HG02852 (cell line): ENCODE data around the gene CDKN1A.
A peak's percentile ranks its signal among the peaks of the same experiment; 100 is the strongest.

Experiments used
- ATAC-seq: cut with Tn5 transposase; IDR thresholded peaks from one replicate; pipeline ENCODE4 v1.9.1; 2021; ENCODE audit warnings: mild to moderate bottlenecking, moderate library complexity; ENCODE audit not compliant: unreplicated experiment

Gene CDKN1A

GRCh38 chr6:36677059-36677749 is 1.3 kb upstream of the CDKN1A start:
- no peak for ATAC-seq

- peak; percentile 1 for ATAC-seq
Measured at GRCh38 chr6:36677753-36678487, 594 bp upstream of the CDKN1A start.

DNA sequence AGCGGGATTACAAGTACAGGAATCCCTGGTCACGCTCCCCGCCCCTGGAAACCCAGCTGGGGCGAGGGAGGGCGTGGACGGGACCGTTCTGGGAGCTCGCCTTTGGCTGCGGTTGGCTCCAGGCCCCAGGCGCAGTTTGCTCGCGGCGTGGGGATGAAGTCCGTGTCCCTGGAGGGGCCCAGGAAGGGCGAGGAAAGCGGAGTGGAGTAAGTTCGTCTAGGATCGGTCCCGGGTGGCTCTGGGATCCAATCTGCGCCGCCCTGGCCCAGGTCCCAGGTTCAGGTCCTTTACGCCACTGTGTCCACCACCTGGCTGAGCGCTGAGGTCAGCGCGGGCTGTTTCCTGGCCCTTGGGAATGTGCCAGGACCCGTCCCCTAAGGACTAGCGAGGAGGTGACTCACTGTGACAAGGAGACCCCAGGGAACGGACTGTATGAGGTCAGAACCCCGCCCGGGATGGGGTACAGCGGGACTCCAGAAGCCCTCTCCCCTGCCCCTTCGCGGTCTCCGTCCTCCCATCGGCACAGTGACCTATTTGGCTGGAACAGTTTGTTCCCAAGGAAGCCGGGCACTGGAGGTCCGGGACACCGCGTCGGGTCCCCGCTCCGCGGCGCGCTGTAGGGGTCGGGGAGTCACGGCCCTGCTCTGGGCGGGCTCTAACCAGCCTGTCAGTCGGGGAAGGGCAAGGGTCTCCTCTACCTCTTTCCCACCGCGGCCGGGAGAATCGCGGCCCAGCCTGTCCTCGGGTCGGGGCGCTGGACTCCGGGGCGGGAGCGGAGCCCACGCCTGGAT is 724 bp downstream of the CDKN1A start:
- ATAC-seq: no peak

- no peak for ATAC-seq
Measured at GRCh38 chr6:36682328-36683144, 4.0 kb downstream of the CDKN1A start.

GRCh38 chr6:36683145-36683655 is 4.7 kb downstream of the CDKN1A start:
- no peak for ATAC-seq

DNA sequence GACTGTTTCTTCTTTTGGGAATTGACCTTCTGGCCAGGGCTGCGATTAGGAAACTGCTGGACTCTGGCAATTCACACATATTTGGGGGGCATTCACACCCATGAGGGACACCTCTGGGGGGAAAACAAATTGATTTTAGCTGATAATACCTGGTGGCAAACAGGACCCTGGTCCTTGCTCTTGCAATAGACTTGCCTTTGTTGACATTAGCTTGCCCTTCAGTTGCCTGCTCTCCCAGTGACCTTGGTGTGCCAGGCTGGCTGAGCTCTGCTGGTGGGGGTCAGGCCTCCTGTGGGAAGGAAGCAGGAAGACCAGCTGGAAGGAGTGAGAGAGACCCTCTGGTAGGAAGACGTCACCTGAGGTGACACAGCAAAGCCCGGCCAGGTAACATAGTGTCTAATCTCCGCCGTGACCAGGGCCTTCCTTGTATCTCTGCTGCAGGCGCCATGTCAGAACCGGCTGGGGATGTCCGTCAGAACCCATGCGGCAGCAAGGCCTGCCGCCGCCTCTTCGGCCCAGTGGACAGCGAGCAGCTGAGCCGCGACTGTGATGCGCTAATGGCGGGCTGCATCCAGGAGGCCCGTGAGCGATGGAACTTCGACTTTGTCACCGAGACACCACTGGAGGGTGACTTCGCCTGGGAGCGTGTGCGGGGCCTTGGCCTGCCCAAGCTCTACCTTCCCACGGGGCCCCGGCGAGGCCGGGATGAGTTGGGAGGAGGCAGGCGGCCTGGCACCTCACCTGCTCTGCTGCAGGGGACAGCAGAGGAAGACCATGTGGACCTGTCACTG is 5.3 kb downstream of the CDKN1A start:
- ATAC-seq: no peak

GRCh38 chr6:36684447-36684812 is 5.9 kb downstream of the CDKN1A start:
- ATAC-seq: no peak

DNA sequence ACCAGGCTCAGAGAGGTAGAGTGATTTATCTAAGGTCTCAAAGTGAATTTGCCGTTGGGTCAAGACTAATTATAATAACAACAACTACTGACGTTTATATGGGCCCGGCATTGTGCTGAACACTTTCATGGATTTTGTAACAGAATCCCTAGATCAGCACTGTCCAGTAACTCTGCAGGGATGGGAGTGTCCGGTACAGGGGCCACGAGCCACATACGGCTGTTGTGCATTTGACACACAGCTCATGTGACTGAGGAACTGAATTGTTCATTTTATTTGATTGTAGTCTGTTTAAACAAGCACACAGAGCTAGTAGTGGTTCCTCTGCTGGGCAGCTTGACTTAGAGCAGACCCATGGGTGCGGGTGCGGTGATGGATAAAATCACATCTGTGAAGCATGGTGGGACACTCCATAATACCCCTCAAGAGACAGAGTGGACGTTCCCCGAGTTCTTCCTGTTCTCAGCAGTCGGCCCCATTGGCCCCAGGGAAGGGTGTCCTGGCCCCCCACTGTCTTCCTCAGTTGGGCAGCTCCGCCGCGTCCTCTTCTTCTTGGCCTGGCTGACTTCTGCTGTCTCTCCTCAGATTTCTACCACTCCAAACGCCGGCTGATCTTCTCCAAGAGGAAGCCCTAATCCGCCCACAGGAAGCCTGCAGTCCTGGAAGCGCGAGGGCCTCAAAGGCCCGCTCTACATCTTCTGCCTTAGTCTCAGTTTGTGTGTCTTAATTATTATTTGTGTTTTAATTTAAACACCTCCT is 6.8 kb downstream of the CDKN1A start:
- no peak for ATAC-seq

DNA sequence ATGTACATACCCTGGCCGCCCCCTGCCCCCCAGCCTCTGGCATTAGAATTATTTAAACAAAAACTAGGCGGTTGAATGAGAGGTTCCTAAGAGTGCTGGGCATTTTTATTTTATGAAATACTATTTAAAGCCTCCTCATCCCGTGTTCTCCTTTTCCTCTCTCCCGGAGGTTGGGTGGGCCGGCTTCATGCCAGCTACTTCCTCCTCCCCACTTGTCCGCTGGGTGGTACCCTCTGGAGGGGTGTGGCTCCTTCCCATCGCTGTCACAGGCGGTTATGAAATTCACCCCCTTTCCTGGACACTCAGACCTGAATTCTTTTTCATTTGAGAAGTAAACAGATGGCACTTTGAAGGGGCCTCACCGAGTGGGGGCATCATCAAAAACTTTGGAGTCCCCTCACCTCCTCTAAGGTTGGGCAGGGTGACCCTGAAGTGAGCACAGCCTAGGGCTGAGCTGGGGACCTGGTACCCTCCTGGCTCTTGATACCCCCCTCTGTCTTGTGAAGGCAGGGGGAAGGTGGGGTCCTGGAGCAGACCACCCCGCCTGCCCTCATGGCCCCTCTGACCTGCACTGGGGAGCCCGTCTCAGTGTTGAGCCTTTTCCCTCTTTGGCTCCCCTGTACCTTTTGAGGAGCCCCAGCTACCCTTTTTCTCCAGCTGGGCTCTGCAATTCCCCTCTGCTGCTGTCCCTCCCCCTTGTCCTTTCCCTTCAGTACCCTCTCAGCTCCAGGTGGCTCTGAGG is 7.6 kb downstream of the CDKN1A start:
- ATAC-seq: no peak

DNA sequence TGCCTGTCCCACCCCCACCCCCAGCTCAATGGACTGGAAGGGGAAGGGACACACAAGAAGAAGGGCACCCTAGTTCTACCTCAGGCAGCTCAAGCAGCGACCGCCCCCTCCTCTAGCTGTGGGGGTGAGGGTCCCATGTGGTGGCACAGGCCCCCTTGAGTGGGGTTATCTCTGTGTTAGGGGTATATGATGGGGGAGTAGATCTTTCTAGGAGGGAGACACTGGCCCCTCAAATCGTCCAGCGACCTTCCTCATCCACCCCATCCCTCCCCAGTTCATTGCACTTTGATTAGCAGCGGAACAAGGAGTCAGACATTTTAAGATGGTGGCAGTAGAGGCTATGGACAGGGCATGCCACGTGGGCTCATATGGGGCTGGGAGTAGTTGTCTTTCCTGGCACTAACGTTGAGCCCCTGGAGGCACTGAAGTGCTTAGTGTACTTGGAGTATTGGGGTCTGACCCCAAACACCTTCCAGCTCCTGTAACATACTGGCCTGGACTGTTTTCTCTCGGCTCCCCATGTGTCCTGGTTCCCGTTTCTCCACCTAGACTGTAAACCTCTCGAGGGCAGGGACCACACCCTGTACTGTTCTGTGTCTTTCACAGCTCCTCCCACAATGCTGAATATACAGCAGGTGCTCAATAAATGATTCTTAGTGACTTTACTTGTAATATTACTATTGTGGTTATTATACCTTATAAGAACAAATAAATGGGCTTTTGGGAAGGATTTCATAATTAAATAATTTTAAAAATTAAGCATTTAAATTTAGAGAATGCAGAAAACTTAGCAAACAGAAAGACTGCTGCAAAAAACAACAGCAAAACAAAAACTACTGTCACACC is 8.4 kb downstream of the CDKN1A start:
- no peak for ATAC-seq

DNA sequence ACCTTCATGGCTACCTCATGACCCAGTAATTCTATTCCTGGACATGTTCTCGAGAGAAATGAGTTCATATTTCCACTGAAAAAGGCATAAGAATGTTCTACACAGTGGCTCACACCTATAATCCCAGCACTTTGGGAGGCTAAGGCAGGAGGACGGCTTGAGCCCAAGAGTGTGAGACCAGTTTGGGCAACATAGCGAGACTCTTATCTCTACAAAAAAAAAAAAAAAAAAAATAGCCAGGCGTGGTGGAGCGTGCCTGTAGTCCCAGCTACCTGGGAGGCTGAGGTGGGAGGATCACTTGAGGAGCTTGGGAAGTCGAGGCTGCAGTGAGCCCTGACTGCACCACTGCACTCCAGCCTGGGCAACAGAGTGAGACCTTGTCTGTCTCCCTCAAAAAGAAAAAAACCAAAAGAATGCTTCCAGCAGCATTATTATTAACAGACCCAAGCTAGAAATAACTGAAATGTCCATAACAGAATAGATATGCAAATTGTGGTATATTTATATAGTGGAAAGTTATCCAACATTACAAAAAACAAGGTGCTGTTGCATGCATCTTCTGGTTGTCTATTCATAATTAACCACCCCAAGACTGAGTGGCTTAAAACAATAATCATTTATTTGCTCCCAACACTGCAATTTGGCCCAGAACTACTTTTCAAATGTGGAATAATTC is 9.7 kb downstream of the CDKN1A start:
- no peak for ATAC-seq

DNA sequence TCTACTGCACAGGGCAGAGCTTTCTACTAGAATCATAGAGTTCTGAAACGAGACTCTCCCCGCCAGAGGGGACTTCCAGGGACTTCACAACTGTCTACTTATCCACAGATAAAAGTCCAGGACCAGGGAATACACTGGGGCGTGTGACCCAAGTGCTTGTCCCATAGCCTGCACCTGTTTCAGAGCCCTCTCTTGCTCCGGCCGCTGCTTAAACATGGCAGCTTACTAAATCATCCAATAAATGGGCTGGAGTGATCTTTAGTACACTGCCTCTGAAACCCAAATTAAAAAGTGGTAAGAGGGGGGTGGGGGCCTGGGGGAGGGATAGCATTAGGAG is 10.2 kb downstream of the CDKN1A start:
- no peak for ATAC-seq

GRCh38 chr6:36691011-36691410 is 12.5 kb downstream of the CDKN1A start:
- ATAC-seq: no peak

- no peak for ATAC-seq
Measured at GRCh38 chr6:36691612-36692011, 13.1 kb downstream of the CDKN1A start.

DNA sequence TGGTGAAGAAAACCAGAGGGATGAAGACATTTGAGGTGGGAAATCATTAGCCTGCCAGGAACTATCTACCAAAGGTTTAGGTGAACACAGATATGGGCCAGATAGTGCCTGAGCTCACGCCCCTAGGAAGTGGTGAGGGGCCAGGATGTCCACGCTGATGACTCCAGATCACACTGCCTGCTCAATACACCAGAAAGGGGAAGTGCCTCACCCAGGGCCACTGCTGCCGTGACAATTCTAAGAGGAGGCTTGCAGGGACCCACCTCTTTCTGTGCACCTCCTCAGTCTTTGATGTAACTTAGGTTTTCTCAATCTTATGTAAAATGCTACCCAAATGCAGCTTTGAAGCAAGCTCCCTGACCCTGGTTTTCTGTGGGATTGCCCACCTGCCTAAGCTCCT is 13.7 kb downstream of the CDKN1A start:
- peak; percentile 76 for ATAC-seq

DNA sequence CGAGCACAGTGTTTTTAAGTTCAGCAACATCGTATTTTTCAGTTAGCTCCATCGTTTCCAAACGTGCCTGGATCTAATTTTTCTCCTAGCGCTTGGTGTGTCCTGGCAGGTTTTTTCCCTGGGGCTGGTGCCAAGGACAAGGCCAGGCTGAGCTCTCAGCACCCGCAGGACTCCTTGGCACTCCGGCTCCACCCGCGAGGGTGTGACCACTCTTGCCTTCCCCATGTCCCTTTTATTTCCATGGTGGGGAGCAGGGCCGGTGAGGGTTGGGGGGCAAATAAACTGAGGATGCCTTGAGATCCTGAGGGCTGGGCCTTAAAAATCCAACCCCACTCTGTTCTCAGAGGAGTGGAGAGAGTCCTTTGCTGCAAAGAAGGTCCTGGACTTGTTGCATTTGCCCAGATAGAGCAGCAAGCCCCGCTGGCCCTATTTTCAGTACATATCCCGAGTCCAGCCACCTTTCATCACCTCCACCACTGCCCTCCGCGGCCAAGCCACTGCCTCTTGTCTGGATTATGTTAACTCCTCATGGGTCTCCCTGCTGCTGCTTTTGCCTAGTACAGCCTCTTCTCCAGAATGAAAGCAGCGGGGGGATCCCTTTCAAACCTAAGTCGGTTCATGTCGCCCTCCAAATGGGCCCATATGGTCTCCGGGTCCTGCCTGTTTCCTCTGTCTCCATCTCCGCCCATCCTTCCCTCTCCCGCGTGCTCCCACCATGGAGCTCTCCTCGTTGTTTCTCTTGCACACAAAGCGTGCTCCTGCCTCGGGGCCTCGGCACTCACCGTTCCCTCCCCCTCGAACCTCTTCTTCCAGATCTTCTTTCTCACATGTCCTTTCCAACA is 14.6 kb downstream of the CDKN1A start:
- ATAC-seq: no peak
